Prostate gland (tissue), 2 donors: Measurements from ENCODE around the gene ANKS1B.

Experiments used
- CTCF ChIP-seq, 4 experiments: fragments of 200-600 bp in 2 of 4; fragments of 450-650 bp in 2 of 4; sonication (generic) in 2 of 4; IDR thresholded peaks; 1 replicate in 3 of 4; 2 replicates in 1 of 4; pipeline ENCODE4 v1.5.1; 2016 to 2019; ENCODE audit warnings: antibody characterized with exemption in 4 of 4, mild to moderate bottlenecking in 2 of 4, moderate library complexity in 2 of 4
- POLR2AphosphoS5 ChIP-seq: sonication (generic); formaldehyde crosslinking; IDR thresholded peaks from one replicate; pipeline ENCODE4 v1.6.1; 2017; ENCODE audit warnings: antibody characterized with exemption

GRCh38 chr12:98740751-98741150 lies 1244.0 kb downstream of the ANKS1B start:
- TF ChIP-seq CTCF (IDR thresholded peaks at IDR 0.05) (no peak), POLR2AphosphoS5 (no peak)
